ENCODE data around the gene CHI3L1. TPM values are rescaled to one million over a fixed set of nuclear protein-coding genes. Genes with fewer than 3 reads are reported as not detected.
A peak's percentile ranks its signal among the peaks of the same experiment; 100 is the strongest.

CHI3L1 gene
- total and polyA plus RNA-seq, 2 donors: 0.53 to 4.7 TPM

- H3K4me3 ChIP-seq (ENCODE audit: low read depth, low read length): no peak overlapping the region
- peak overlapping the region; percentile 57 for H3K27ac ChIP-seq (ENCODE audit: low read depth)
- no peaks in the 10 kb centered on the region for H3K36me3 ChIP-seq (ENCODE audit: insufficient read depth)
- WGBS: 33% methylated on average over 8 of the region's 8 CpGs
- H3K4me1 ChIP-seq (ENCODE audit: insufficient read depth): no peaks in the 10 kb centered on the region
- no peak for DNase-seq (ENCODE audit: extremely low spot score)
These were observed 13.5 kb upstream of the CHI3L1 start for GRCh38 chr1:203199816-203200571.

GRCh38 chr1:203199481-203199815, 12.9 kb upstream of the CHI3L1 start:
- no peaks in the 10 kb centered on the region for H3K4me1 ChIP-seq (ENCODE audit: insufficient read depth)
- H3K4me3 ChIP-seq (ENCODE audit: low read depth, low read length): no peak overlapping the region
- H3K36me3 ChIP-seq (ENCODE audit: insufficient read depth): no peaks in the 10 kb centered on the region
- WGBS: 68% methylated on average over 6 of the region's 6 CpGs
- no peak for DNase-seq (ENCODE audit: extremely low spot score)
- peak overlapping the region; percentile 57 for H3K27ac ChIP-seq (ENCODE audit: low read depth)

DNA sequence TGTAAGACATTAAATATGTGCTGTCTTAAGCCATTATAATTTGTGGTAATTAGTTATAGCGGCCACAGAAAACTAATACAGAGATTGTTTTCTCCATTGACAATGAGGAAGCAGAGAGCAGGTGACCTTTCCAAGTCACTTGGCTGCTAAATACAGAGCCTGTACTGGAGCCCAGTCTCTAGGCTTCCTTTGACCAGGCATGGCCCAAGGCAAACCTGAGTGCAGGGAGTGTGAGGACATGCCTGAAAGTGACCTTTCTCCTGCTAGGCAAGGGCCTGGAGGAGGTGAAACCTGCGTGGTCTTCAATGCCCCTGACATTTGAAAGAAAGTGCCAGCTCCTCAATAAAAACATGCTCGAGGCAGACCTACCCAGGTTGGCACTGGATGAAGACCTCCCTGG, 12.5 kb upstream of the CHI3L1 start:
- DNase-seq (ENCODE audit: extremely low spot score): no peak
- H3K4me3 ChIP-seq (ENCODE audit: low read depth, low read length): no peak overlapping the region
- no peaks in the 10 kb centered on the region for H3K4me1 ChIP-seq (ENCODE audit: insufficient read depth)
- 92% methylated on average over 3 of the region's 3 CpGs for WGBS
- no peak overlapping the region for H3K27ac ChIP-seq (ENCODE audit: low read depth)
- no peaks in the 10 kb centered on the region for H3K36me3 ChIP-seq (ENCODE audit: insufficient read depth)

DNA sequence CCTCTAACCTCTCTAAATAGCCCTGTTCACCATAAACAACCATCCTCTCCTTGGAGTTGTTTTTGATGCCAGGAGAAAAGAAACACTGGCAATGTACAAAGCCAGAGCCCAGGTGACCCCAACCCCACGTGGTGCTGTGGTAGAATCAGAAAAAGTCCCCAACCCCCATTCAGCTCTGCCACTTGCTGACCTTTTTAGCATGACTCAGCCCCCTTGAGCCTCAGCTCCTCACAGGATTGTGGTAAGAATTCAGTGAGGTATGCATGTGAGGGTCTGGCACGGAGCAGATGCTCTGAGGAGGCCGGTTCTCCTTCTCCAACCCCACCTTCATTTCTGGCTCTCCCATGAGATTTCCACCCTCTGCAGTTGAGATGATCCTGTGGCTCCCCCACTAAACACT, 11.1 kb upstream of the CHI3L1 start:
- Histone ChIP-seq H3K4me3 (ENCODE audit: low read depth, low read length) (no peak overlapping the region), H3K4me1 (ENCODE audit: insufficient read depth) (no peaks in the 10 kb centered on the region), H3K36me3 (ENCODE audit: insufficient read depth) (no peaks in the 10 kb centered on the region), H3K27ac (ENCODE audit: low read depth) (no peak overlapping the region)
- no peak for DNase-seq (ENCODE audit: extremely low spot score)
- WGBS: 43% methylated on average over 3 of the region's 3 CpGs

GRCh38 chr1:203196371-203196770, 9.9 kb upstream of the CHI3L1 start:
- Histone ChIP-seq H3K4me3 (ENCODE audit: low read depth, low read length) (no peak overlapping the region), H3K4me1 (ENCODE audit: insufficient read depth) (no peaks in the 10 kb centered on the region), H3K27ac (ENCODE audit: low read depth) (no peak overlapping the region), H3K36me3 (ENCODE audit: insufficient read depth) (no peaks in the 10 kb centered on the region)
- WGBS: 86% methylated on average over 3 of the region's 3 CpGs
- DNase-seq (ENCODE audit: extremely low spot score): no peak

DNA sequence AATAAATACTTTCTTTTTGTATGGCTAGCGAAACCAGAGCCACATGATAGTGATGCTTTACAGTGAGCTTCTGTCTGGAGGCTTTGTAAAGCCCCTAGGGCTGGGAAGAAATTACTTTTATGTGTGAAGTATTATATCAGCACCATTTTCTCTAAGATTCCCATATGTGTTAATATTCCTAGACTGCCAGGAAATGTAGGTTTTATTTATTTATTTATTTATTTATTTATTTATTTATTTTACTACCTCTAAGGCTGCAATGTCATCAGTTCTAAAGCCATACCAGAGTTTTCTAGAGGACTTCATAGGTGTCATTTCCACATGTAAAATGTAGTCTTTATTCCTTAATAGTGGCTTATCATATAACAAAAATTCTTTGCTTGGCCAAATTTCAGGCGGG, 4.4 kb upstream of the CHI3L1 start:
- WGBS: 94% methylated on average over 2 of the region's 2 CpGs
- no peaks in the 10 kb centered on the region for H3K36me3 ChIP-seq (ENCODE audit: insufficient read depth)
- no peak overlapping the region for H3K4me3 ChIP-seq (ENCODE audit: low read depth, low read length)
- no peak overlapping the region for H3K27ac ChIP-seq (ENCODE audit: low read depth)
- H3K4me1 ChIP-seq (ENCODE audit: insufficient read depth): no peaks in the 10 kb centered on the region
- DNase-seq (ENCODE audit: extremely low spot score): no peak

DNA sequence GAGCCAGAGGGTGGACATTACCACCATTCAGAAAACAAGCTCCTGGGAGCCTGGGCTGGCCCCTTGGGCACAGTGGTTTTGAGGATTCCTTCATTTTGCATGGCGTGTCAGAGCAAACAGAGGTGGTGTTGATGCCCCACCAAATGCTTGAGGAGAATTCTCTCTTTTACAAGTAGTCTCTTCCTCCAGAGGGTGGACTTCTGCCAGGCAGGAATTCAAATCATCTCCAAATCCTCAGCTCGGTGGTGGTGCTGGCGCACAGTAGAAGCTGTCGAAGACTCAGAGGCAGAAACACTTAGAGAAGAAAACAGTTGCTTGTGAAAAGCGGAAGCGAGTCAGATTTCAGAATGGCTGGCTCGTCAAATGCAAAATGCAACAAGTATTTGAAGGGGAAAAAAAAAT, 3.4 kb upstream of the CHI3L1 start:
- H3K4me3 ChIP-seq (ENCODE audit: low read depth, low read length): no peak overlapping the region
- 49% methylated on average over 7 of the region's 7 CpGs for WGBS
- DNase-seq (ENCODE audit: extremely low spot score): no peak
- no peaks in the 10 kb centered on the region for H3K36me3 ChIP-seq (ENCODE audit: insufficient read depth)
- H3K27ac ChIP-seq (ENCODE audit: low read depth): no peak overlapping the region
- no peaks in the 10 kb centered on the region for H3K4me1 ChIP-seq (ENCODE audit: insufficient read depth)

- no peak for DNase-seq (ENCODE audit: extremely low spot score)
- Histone ChIP-seq H3K36me3 (ENCODE audit: insufficient read depth) (no peaks in the 10 kb centered on the region), H3K27ac (ENCODE audit: low read depth) (no peak overlapping the region), H3K4me1 (ENCODE audit: insufficient read depth) (no peaks in the 10 kb centered on the region), H3K4me3 (ENCODE audit: low read depth, low read length) (no peak overlapping the region)
- 82% methylated on average over 4 of the region's 4 CpGs for WGBS
These were observed 2.3 kb upstream of the CHI3L1 start for GRCh38 chr1:203188686-203189232.

DNA sequence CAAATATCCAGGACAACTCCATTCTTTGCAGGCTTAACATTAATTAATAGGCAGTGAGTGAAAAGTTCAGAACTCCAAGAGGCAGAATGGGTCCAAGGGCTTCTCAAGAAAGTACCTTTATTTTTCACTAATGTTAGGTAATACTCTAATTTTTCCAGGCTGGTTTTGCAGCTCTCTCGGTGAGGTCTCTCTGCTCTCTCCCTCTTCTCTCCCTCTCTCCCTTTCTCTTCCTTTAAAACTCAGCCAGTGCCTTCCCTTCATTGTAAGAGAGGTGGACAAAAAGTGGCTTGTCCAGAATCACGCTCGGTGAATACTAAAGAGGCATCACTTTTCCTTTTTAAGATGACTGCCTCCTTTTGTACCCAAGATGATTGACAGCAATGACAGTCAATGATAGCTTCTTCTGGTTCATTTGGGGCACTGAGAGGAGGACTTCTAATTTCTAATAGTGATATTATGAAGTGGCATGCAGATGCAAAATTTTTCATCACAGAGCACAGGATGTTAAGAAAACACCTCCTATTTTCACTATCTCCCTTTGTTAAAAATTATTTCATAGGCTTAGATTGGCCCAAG, 1.3 kb upstream of the CHI3L1 start:
- no peaks in the 10 kb centered on the region for H3K4me1 ChIP-seq (ENCODE audit: insufficient read depth)
- no peak overlapping the region for H3K27ac ChIP-seq (ENCODE audit: low read depth)
- no peak overlapping the region for H3K4me3 ChIP-seq (ENCODE audit: low read depth, low read length)
- 94% methylated on average over 3 of the region's 3 CpGs for WGBS
- no peaks in the 10 kb centered on the region for H3K36me3 ChIP-seq (ENCODE audit: insufficient read depth)
- no peak for DNase-seq (ENCODE audit: extremely low spot score)

- H3K27ac ChIP-seq (ENCODE audit: low read depth): no peak overlapping the region
- DNase-seq (ENCODE audit: extremely low spot score): no peak
- H3K4me3 ChIP-seq (ENCODE audit: low read depth, low read length): no peak overlapping the region
- no peaks in the 10 kb centered on the region for H3K36me3 ChIP-seq (ENCODE audit: insufficient read depth)
- WGBS: 47% methylated on average over 7 of the region's 7 CpGs
- H3K4me1 ChIP-seq (ENCODE audit: insufficient read depth): no peaks in the 10 kb centered on the region
These were observed 791 bp upstream of the CHI3L1 start for GRCh38 chr1:203187304-203187685.

GRCh38 chr1:203186091-203186445, 436 bp downstream of the CHI3L1 start:
- Histone ChIP-seq H3K27ac (ENCODE audit: low read depth) (no peak overlapping the region), H3K4me3 (ENCODE audit: low read depth, low read length) (no peak overlapping the region), H3K36me3 (ENCODE audit: insufficient read depth) (no peaks in the 10 kb centered on the region), H3K4me1 (ENCODE audit: insufficient read depth) (no peaks in the 10 kb centered on the region)
- WGBS: 92% methylated on average over 5 of the region's 5 CpGs
- DNase-seq (ENCODE audit: extremely low spot score): no peak

GRCh38 chr1:203185585-203185984, 919 bp downstream of the CHI3L1 start:
- no peak overlapping the region for H3K4me3 ChIP-seq (ENCODE audit: low read depth, low read length)
- H3K4me1 ChIP-seq (ENCODE audit: insufficient read depth): no peaks in the 10 kb centered on the region
- H3K36me3 ChIP-seq (ENCODE audit: insufficient read depth): no peaks in the 10 kb centered on the region
- DNase-seq (ENCODE audit: extremely low spot score): no peak
- 90% methylated on average over 4 of the region's 4 CpGs for WGBS
- no peak overlapping the region for H3K27ac ChIP-seq (ENCODE audit: low read depth)

DNA sequence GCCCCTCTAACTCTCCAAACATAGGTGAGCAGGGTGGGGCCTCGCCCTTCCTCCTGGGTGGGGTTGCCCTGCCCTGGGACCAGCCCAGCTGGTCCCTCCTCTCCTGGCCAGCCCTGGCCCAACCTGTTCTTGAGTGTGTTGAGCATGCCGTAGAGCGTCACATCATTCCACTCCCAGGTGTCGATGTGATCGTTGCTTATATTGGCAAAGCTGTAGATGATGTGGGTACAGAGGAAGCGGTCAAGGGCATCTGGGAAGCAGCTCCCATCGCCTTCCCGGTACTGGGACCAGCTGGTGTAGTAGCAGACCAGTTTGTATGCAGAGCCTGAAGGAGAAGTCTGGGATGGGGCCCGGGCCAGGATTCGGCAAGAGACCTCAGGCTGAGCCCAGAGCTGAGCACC, 1.4 kb downstream of the CHI3L1 start:
- no peak overlapping the region for H3K4me3 ChIP-seq (ENCODE audit: low read depth, low read length)
- H3K27ac ChIP-seq (ENCODE audit: low read depth): no peak overlapping the region
- 93% methylated on average over 10 of the region's 10 CpGs for WGBS
- no peaks in the 10 kb centered on the region for H3K36me3 ChIP-seq (ENCODE audit: insufficient read depth)
- no peak for DNase-seq (ENCODE audit: extremely low spot score)
- no peaks in the 10 kb centered on the region for H3K4me1 ChIP-seq (ENCODE audit: insufficient read depth)

GRCh38 chr1:203184467-203184866, 2.0 kb downstream of the CHI3L1 start:
- Histone ChIP-seq H3K36me3 (ENCODE audit: insufficient read depth) (no peaks in the 10 kb centered on the region), H3K27ac (ENCODE audit: low read depth) (no peak overlapping the region), H3K4me1 (ENCODE audit: insufficient read depth) (no peaks in the 10 kb centered on the region), H3K4me3 (ENCODE audit: low read depth, low read length) (no peak overlapping the region)
- WGBS: 91% methylated on average over 4 of the region's 4 CpGs
- DNase-seq (ENCODE audit: extremely low spot score): no peak

Data from urinary bladder (tissue), 4 donors.